Measurements from ENCODE around the gene CCDC74A.
"Not testable (repeated sequence)": the region's sequence is repeated elsewhere in the genome, so short reads cannot be mapped to it uniquely, and the experiment has no call there.

Gene CCDC74A

DNA sequence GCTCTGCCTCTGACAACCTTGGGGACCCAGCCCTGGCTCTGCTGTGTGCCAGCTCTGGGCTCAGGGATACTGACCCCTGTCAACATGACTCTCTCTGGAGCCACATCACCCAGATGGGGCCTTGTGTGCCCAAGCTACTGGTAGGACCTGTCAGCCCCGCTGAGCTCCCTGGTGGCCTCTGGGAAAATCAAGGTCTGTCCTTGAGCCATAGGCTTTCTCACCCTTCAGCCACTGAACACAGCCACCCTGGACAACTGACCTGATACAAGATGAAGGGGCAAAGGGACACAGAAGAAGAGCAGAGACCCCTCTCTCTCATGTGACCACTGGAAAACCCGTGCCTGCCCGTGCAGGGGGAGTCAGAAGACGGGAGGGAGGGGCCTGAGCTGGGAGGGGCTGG, 7.8 kb downstream of the CCDC74A start:
- no peak for TF ChIP-seq CTCF (IDR thresholded peaks at IDR 0.05; ENCODE audit: low read depth, low read length)
- no peak overlapping the region for H3K4me3 ChIP-seq (replicated peaks in 1 of 2; ENCODE audit: low read depth in 2 of 2, low read length in 2 of 2)
- no peak for DNase-seq (ENCODE audit: low read depth in 2 of 2)

- not testable (repeated sequence) for H3K4me3 ChIP-seq (replicated peaks in 1 of 2; ENCODE audit: low read depth in 2 of 2, low read length in 2 of 2)
- DNase-seq (ENCODE audit: low read depth in 2 of 2): peak in 1 of 2 donors; percentile 13
Measured at GRCh38 chr2:131535951-131536826, 8.5 kb downstream of the CCDC74A start.

GRCh38 chr2:131536841-131537240, 9.2 kb downstream of the CCDC74A start:
- not testable (repeated sequence) for DNase-seq (ENCODE audit: low read depth in 2 of 2); H3K4me3 ChIP-seq (replicated peaks in 1 of 2; ENCODE audit: low read depth in 2 of 2, low read length in 2 of 2)

GRCh38 chr2:131538856-131539255, 11.2 kb downstream of the CCDC74A start:
- H3K4me3 ChIP-seq (replicated peaks in 1 of 2; ENCODE audit: low read depth in 2 of 2, low read length in 2 of 2); DNase-seq (ENCODE audit: low read depth in 2 of 2): not testable (repeated sequence)

DNA sequence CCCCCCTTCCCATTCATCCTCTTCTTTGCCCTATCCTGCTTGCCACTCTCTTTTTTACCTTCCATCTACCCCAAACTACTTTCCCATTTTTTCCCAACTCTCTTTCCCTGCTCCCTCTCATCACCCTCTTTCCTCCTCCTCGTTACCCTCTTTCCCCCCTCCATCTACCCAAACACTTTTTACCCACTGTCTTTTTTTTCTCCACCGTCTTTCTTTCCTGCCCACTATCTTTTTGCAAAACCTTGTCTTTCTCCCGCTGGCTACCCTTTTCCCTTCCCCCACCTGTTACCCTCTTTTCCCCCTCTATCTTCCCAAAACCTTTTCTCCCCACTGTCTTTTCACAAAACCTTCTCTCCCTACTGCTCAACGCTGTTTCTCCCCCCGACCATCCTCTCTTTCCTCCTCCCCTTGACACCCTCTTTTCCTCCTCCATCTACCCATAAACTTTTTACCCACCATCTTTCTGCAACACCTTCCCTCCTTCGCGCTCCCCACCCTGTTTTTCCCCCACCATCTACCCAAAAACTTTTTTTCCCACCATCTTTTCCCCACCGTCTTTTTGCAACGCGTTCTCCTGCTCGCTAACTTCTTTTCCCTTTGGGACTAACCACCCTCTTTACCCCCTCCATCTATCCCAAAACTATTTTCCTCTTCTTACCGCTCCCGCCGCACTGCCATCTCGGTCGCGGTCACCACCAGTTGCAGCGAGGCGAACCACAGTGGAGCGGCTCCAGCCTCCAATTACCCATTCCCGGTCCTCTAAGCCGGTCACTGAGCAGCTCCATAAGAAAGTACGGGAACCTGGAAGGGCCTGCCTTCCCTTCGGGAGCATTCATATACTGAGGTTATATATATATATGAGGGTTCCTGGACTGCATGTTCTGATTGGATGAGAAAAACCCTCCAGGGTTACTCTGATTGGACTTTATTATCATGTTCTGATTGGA, 15.0 kb downstream of the CCDC74A start:
- no peak overlapping the region for H3K4me3 ChIP-seq (replicated peaks in 1 of 2; ENCODE audit: low read depth in 2 of 2, low read length in 2 of 2)
- no peak for DNase-seq (ENCODE audit: low read depth in 2 of 2)
- no peak for TF ChIP-seq CTCF (IDR thresholded peaks at IDR 0.05; ENCODE audit: low read depth, low read length)

DNA sequence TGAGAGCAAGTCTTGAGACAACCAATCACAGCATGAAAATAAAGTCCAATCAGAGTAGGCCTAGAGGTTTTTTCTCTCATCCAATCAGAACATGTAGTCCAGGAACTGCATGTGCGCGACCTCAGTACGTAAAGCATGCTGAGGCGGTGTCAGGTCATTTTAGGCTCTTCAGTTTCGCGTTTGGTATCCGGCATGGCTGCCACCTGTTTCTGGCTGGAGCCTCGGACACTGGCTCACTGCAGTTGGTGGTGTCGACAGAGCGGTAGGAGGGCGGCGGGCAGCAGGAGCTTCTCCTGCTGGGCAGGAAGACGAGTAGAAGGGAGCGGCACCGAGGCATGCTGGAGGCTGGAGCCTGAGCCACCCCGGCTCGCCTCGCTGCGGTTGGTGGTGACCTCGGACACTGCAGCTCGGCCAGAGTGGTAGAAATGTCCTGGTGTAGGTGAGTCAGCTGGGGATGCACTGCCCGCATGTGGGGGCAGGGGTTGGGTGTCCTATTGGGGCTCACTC, 15.8 kb downstream of the CCDC74A start:
- no peak for TF ChIP-seq CTCF (IDR thresholded peaks at IDR 0.05; ENCODE audit: low read depth, low read length)
- no peak overlapping the region for H3K4me3 ChIP-seq (replicated peaks in 1 of 2; ENCODE audit: low read depth in 2 of 2, low read length in 2 of 2)
- DNase-seq (ENCODE audit: low read depth in 2 of 2): no peak

GRCh38 chr2:131544006-131544812, 16.5 kb downstream of the CCDC74A start:
- DNase-seq (ENCODE audit: low read depth in 2 of 2); H3K4me3 ChIP-seq (replicated peaks in 1 of 2; ENCODE audit: low read depth in 2 of 2, low read length in 2 of 2): not testable (repeated sequence)

- not testable (repeated sequence) for DNase-seq (ENCODE audit: low read depth in 2 of 2); H3K4me3 ChIP-seq (replicated peaks in 1 of 2; ENCODE audit: low read depth in 2 of 2, low read length in 2 of 2)
Measured at GRCh38 chr2:131544813-131545165, 17.1 kb downstream of the CCDC74A start.

GRCh38 chr2:131552871-131553270, 25.2 kb downstream of the CCDC74A start:
- TF ChIP-seq CTCF (IDR thresholded peaks at IDR 0.05; ENCODE audit: low read depth, low read length): no peak
- H3K4me3 ChIP-seq (replicated peaks in 1 of 2; ENCODE audit: low read depth in 2 of 2, low read length in 2 of 2): no peak overlapping the region

More at GRCh38 chr2:131552871-131553270, 25.2 kb downstream of the CCDC74A start:
- no peak for DNase-seq (ENCODE audit: low read depth in 2 of 2)

Measured in cardiac fibroblast (primary cell).